B cell (primary cell): Measurements from ENCODE around the gene NUP42.

ENCODE experiments used
- EZH2 ChIP-seq: IDR thresholded peaks from 2 replicates; pipeline ENCODE4 v1.6.1; 2012; ENCODE audit warnings: borderline replicate concordance, low read depth, mild to moderate bottlenecking, moderate library complexity, low read length; ENCODE audit not compliant: insufficient read depth, poor library complexity, severe bottlenecking
- TF ChIP-seq, protein P1 (sequence below): fragments of 200-600 bp; IDR thresholded peaks from one replicate; pipeline ENCODE4 v1.8.0; 2022; ENCODE audit warnings: antibody characterized with exemption, mild to moderate bottlenecking

DNA sequence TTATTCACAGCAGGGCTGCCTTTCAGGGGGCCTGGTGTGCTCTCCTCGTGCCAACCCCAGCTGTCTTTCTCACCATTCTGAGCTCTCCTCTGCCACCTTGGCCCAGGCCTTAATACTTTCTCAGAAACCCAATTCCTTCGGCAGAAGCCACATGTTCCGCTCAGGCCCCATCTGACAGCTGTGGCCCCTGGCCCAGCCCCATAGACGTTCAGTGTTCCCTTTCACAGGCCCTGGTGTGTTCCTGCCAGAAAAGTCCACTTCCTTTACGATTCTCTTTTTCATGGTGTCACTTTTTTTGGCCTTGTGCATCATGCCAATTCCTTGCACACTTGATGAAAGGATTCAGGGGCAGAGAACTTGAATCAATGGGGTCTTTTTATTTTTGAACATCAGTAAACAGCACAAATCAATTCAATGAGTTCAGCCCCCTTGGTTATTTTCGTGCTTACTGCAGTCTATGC lies 48.8 kb downstream of the NUP42 start:
- TF ChIP-seq, protein P1, sequence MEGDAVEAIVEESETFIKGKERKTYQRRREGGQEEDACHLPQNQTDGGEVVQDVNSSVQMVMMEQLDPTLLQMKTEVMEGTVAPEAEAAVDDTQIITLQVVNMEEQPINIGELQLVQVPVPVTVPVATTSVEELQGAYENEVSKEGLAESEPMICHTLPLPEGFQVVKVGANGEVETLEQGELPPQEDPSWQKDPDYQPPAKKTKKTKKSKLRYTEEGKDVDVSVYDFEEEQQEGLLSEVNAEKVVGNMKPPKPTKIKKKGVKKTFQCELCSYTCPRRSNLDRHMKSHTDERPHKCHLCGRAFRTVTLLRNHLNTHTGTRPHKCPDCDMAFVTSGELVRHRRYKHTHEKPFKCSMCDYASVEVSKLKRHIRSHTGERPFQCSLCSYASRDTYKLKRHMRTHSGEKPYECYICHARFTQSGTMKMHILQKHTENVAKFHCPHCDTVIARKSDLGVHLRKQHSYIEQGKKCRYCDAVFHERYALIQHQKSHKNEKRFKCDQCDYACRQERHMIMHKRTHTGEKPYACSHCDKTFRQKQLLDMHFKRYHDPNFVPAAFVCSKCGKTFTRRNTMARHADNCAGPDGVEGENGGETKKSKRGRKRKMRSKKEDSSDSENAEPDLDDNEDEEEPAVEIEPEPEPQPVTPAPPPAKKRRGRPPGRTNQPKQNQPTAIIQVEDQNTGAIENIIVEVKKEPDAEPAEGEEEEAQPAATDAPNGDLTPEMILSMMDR = no peak
- TF ChIP-seq EZH2 = no peak
